HG03469 (cell line): ENCODE data around the gene BMP6.
A peak's percentile ranks its signal among the peaks of the same experiment; 100 is the strongest.

Experiments
- ATAC-seq: cut with Tn5 transposase; IDR thresholded peaks from one replicate; pipeline ENCODE4 v1.9.1; 2021; ENCODE audit warnings: mild to moderate bottlenecking, moderate library complexity, moderate number of reproducible peaks; ENCODE audit not compliant: unreplicated experiment

The BMP6 gene

GRCh38 chr6:7725849-7726415, at the start of gene BMP6:
Gene BMP6 (plus strand): TSS chr6:7726099. CDS start chr6:7726956, 857 bp downstream.
- ATAC-seq: peak; percentile 59

GRCh38 chr6:7677229-7677628, 48.7 kb upstream of the BMP6 start:
- ATAC-seq: no peak

- ATAC-seq: no peak
Observed at GRCh38 chr6:7680393-7681075, 45.4 kb upstream of the BMP6 start.

- no peak for ATAC-seq
Observed at GRCh38 chr6:7681449-7681848, 44.5 kb upstream of the BMP6 start.

- no peak for ATAC-seq
Observed at GRCh38 chr6:7684076-7684475, 41.8 kb upstream of the BMP6 start.

- no peak for ATAC-seq
Observed at GRCh38 chr6:7684843-7685242, 41.1 kb upstream of the BMP6 start.

- no peak for ATAC-seq
Observed at GRCh38 chr6:7685276-7685675, 40.6 kb upstream of the BMP6 start.

GRCh38 chr6:7687145-7688111, 38.5 kb upstream of the BMP6 start:
- no peak for ATAC-seq

GRCh38 chr6:7691021-7691420, 34.9 kb upstream of the BMP6 start:
- no peak for ATAC-seq

GRCh38 chr6:7691675-7692452, 34.0 kb upstream of the BMP6 start:
- no peak for ATAC-seq

GRCh38 chr6:7692453-7692784, 33.5 kb upstream of the BMP6 start:
- no peak for ATAC-seq

GRCh38 chr6:7693827-7694226, 32.1 kb upstream of the BMP6 start:
- no peak for ATAC-seq

- no peak for ATAC-seq
Observed at GRCh38 chr6:7696061-7696460, 29.8 kb upstream of the BMP6 start.

- ATAC-seq: no peak
Observed at GRCh38 chr6:7697432-7697819, 28.5 kb upstream of the BMP6 start.

- no peak for ATAC-seq
Observed at GRCh38 chr6:7697820-7698623, 27.9 kb upstream of the BMP6 start.

GRCh38 chr6:7701212-7701834, 24.6 kb upstream of the BMP6 start:
- ATAC-seq: no peak

GRCh38 chr6:7703148-7703680, 22.7 kb upstream of the BMP6 start:
- no peak for ATAC-seq

- no peak for ATAC-seq
Observed at GRCh38 chr6:7705483-7705882, 20.4 kb upstream of the BMP6 start.

GRCh38 chr6:7706269-7706668, 19.6 kb upstream of the BMP6 start:
- ATAC-seq: no peak

- no peak for ATAC-seq
Observed at GRCh38 chr6:7707787-7708186, 18.1 kb upstream of the BMP6 start.
